Adipocyte (in vitro differentiated cells): ENCODE results near the gene CDH4.
A peak's percentile ranks its signal among the peaks of the same experiment; 100 is the strongest.

Experiments used
- DNase-seq: peaks from one replicate; pipeline ENCODE4 v3.0.0-alpha.2; 2015; ENCODE audit warnings: low read depth
- H3K27me3 ChIP-seq: replicated peaks from 2 replicates; pipeline ENCODE4 v1.7.0; 2013; ENCODE audit warnings: mild to moderate bottlenecking, low read length, moderate library complexity; ENCODE audit not compliant: control insufficient read depth, insufficient read depth
- H3K36me3 ChIP-seq: 2 replicates; pipeline ENCODE4 v1.7.0; 2013; ENCODE audit warnings: low read length, mild to moderate bottlenecking, moderate library complexity; ENCODE audit not compliant: control insufficient read depth, insufficient read depth, severe bottlenecking
- H3K4me1 ChIP-seq: 2 replicates; pipeline ENCODE4 v1.7.0; 2013; ENCODE audit warnings: mild to moderate bottlenecking, low read length, moderate library complexity; ENCODE audit not compliant: control insufficient read depth, insufficient read depth
- H3K4me3 ChIP-seq: 2 replicates; pipeline ENCODE4 v1.7.0; 2013; ENCODE audit warnings: mild to moderate bottlenecking, low read length, moderate library complexity
- H3K9ac ChIP-seq: 2 replicates; pipeline ENCODE4 v1.7.0; 2013; ENCODE audit warnings: mild to moderate bottlenecking, low read length, moderate library complexity
- H3K9me3 ChIP-seq: 2 replicates; pipeline ENCODE4 v1.7.0; 2013; ENCODE audit warnings: mild to moderate bottlenecking, low read length, moderate library complexity; ENCODE audit not compliant: control insufficient read depth

Gene CDH4

GRCh38 chr20:61518424-61518951, 266.4 kb downstream of the CDH4 start:
- no peaks in the 10 kb centered on the region for H3K36me3 ChIP-seq

GRCh38 chr20:61519488-61519887, 267.4 kb downstream of the CDH4 start:
- Histone ChIP-seq H3K36me3 (no peaks in the 10 kb centered on the region), H3K27me3 (peaks cover 3% of the 10 kb centered on the region)

More at GRCh38 chr20:61518424-61518951, 266.4 kb downstream of the CDH4 start:
- H3K9ac ChIP-seq, result no peak overlapping the region
- H3K4me3 ChIP-seq, result no peak overlapping the region
- H3K27me3 ChIP-seq, result no peaks in the 10 kb centered on the region
- H3K4me1 ChIP-seq, result peaks cover 8% of the 10 kb centered on the region
- H3K9me3 ChIP-seq, result no peaks in the 10 kb centered on the region
- DNase-seq, result no peak

GRCh38 chr20:61520076-61520892, 268.2 kb downstream of the CDH4 start:
- no peaks in the 10 kb centered on the region for H3K36me3 ChIP-seq
- peaks cover 8% of the 10 kb centered on the region for H3K4me1 ChIP-seq
- H3K9ac ChIP-seq, result no peak overlapping the region
- H3K9me3 ChIP-seq, result no peaks in the 10 kb centered on the region
- no peak for DNase-seq
- H3K27me3 ChIP-seq, result peaks cover 9% of the 10 kb centered on the region
- peak overlapping the region; percentile 9 for H3K4me3 ChIP-seq

More at GRCh38 chr20:61519488-61519887, 267.4 kb downstream of the CDH4 start:
- no peak for DNase-seq
- Histone ChIP-seq H3K4me1 (peaks cover 8% of the 10 kb centered on the region), H3K9ac (no peak overlapping the region), H3K9me3 (no peaks in the 10 kb centered on the region), H3K4me3 (no peak overlapping the region)

- no peak for DNase-seq
- Histone ChIP-seq H3K4me1 (peaks cover 8% of the 10 kb centered on the region), H3K36me3 (no peaks in the 10 kb centered on the region), H3K9ac (no peak overlapping the region), H3K9me3 (no peaks in the 10 kb centered on the region), H3K4me3 (peak overlapping the region; percentile 9), H3K27me3 (peaks cover 14% of the 10 kb centered on the region)
Measured at GRCh38 chr20:61520893-61521460, 268.9 kb downstream of the CDH4 start.

GRCh38 chr20:61521687-61522420, 269.8 kb downstream of the CDH4 start:
- DNase-seq, result no peak

GRCh38 chr20:61522498-61523090, 270.5 kb downstream of the CDH4 start:
- no peak for DNase-seq
- Histone ChIP-seq H3K4me1 (peaks cover 8% of the 10 kb centered on the region), H3K4me3 (no peak overlapping the region), H3K36me3 (no peaks in the 10 kb centered on the region), H3K9me3 (no peaks in the 10 kb centered on the region), H3K9ac (no peak overlapping the region), H3K27me3 (peaks cover 17% of the 10 kb centered on the region)

More at GRCh38 chr20:61521687-61522420, 269.8 kb downstream of the CDH4 start:
- H3K4me3 ChIP-seq, result no peak overlapping the region
- H3K27me3 ChIP-seq, result peaks cover 14% of the 10 kb centered on the region
- no peaks in the 10 kb centered on the region for H3K36me3 ChIP-seq
- peaks cover 8% of the 10 kb centered on the region for H3K4me1 ChIP-seq
- H3K9me3 ChIP-seq, result no peaks in the 10 kb centered on the region
- H3K9ac ChIP-seq, result no peak overlapping the region

- no peak overlapping the region for H3K9ac ChIP-seq
- no peak overlapping the region for H3K4me3 ChIP-seq
- H3K4me1 ChIP-seq, result peaks cover 8% of the 10 kb centered on the region
- peaks cover 19% of the 10 kb centered on the region for H3K27me3 ChIP-seq
- H3K36me3 ChIP-seq, result no peaks in the 10 kb centered on the region
- DNase-seq, result no peak
- no peaks in the 10 kb centered on the region for H3K9me3 ChIP-seq
Measured at GRCh38 chr20:61523145-61523544, 271.1 kb downstream of the CDH4 start.

GRCh38 chr20:61524951-61525666, 273.0 kb downstream of the CDH4 start:
- Histone ChIP-seq H3K9me3 (no peaks in the 10 kb centered on the region), H3K9ac (no peak overlapping the region), H3K4me1 (peaks cover 8% of the 10 kb centered on the region), H3K36me3 (no peaks in the 10 kb centered on the region), H3K4me3 (no peak overlapping the region), H3K27me3 (peaks cover 19% of the 10 kb centered on the region)
- DNase-seq, result no peak

GRCh38 chr20:61525781-61526431, 273.8 kb downstream of the CDH4 start:
- no peak for DNase-seq
- peaks cover 19% of the 10 kb centered on the region for H3K27me3 ChIP-seq
- H3K9ac ChIP-seq, result no peak overlapping the region
- peaks cover 2% of the 10 kb centered on the region for H3K4me1 ChIP-seq
- no peaks in the 10 kb centered on the region for H3K36me3 ChIP-seq
- no peaks in the 10 kb centered on the region for H3K9me3 ChIP-seq
- H3K4me3 ChIP-seq, result no peak overlapping the region

- Histone ChIP-seq H3K4me1 (no peaks in the 10 kb centered on the region), H3K9me3 (no peaks in the 10 kb centered on the region), H3K9ac (no peak overlapping the region), H3K36me3 (no peaks in the 10 kb centered on the region), H3K27me3 (peaks cover 19% of the 10 kb centered on the region), H3K4me3 (no peak overlapping the region)
- DNase-seq, result no peak
Measured at GRCh38 chr20:61526907-61527306, 274.8 kb downstream of the CDH4 start.
